H9 (cell line): ENCODE results near the gene LRRC63. TPM values are rescaled to one million over a fixed set of nuclear protein-coding genes. Genes with fewer than 3 reads are reported as not detected.

Experiments
- DNase-seq: peaks from one replicate; pipeline ENCODE4 v3.0.0-alpha.2; 2017
- H2AFZ ChIP-seq: one replicate; pipeline ENCODE4 v1.6.1; 2013; ENCODE audit warnings: mild to moderate bottlenecking, low read length, control low read depth, moderate library complexity
- H2AK5ac ChIP-seq: 2 replicates; pipeline ENCODE4 v1.6.1; 2013; ENCODE audit warnings: low read length, control low read depth, mixed read lengths; ENCODE audit not compliant: insufficient read length
- H2BK120ac ChIP-seq: one replicate; pipeline ENCODE4 v1.6.1; 2013; ENCODE audit warnings: low read depth, mild to moderate bottlenecking, low read length, control low read depth, inconsistent platforms; ENCODE audit not compliant: poor library complexity, severe bottlenecking
- H2BK12ac ChIP-seq: 2 replicates; pipeline ENCODE4 v1.6.1; 2013; ENCODE audit warnings: low read length, control low read depth, mixed read lengths, low read depth; ENCODE audit not compliant: insufficient read length
- H2BK15ac ChIP-seq: 2 replicates; pipeline ENCODE4 v1.6.1; 2013; ENCODE audit warnings: low read depth, low read length, control low read depth
- H2BK20ac ChIP-seq: one replicate; pipeline ENCODE4 v1.6.1; 2013; ENCODE audit warnings: low read depth, mild to moderate bottlenecking, low read length, control low read depth, inconsistent platforms; ENCODE audit not compliant: poor library complexity, severe bottlenecking
- H2BK5ac ChIP-seq: 2 replicates; pipeline ENCODE4 v1.6.1; 2013; ENCODE audit warnings: low read length, control low read depth, mixed read lengths; ENCODE audit not compliant: insufficient read length
- H3K14ac ChIP-seq: 2 replicates; pipeline ENCODE4 v1.6.1; 2013; ENCODE audit warnings: low read length, control low read depth; ENCODE audit not compliant: insufficient read depth
- H3K18ac ChIP-seq: 2 replicates; pipeline ENCODE4 v1.6.1; 2013; ENCODE audit warnings: low read depth, mild to moderate bottlenecking, mixed read lengths, low read length, control low read depth; ENCODE audit not compliant: insufficient read length
- H3K23ac ChIP-seq: 2 replicates; pipeline ENCODE4 v1.6.1; 2013; ENCODE audit warnings: low read length, control low read depth, mixed read lengths, low read depth; ENCODE audit not compliant: insufficient read length
- H3K23me2 ChIP-seq: 2 replicates; pipeline ENCODE4 v1.6.1; 2013; ENCODE audit warnings: low read depth, mild to moderate bottlenecking, mixed read lengths, low read length, control low read depth; ENCODE audit not compliant: insufficient read length, poor library complexity, severe bottlenecking
- H3K27ac ChIP-seq: 2 replicates; pipeline ENCODE4 v1.5.1; 2013; ENCODE audit warnings: low read length, control low read depth, mixed read lengths, low read depth; ENCODE audit not compliant: insufficient read length
- H3K27me3 ChIP-seq: 2 replicates; pipeline ENCODE4 v1.6.1; 2013; ENCODE audit warnings: low read length, control low read depth, inconsistent platforms; ENCODE audit not compliant: insufficient read depth
- H3K4ac ChIP-seq: 2 replicates; pipeline ENCODE4 v1.6.1; 2013; ENCODE audit warnings: low read depth, mild to moderate bottlenecking, control low read depth, inconsistent platforms, low read length, moderate library complexity
- H3K4me1 ChIP-seq: 2 replicates; pipeline ENCODE4 v1.6.1; 2013; ENCODE audit warnings: low read length, control low read depth, inconsistent platforms; ENCODE audit not compliant: insufficient read depth
- H3K4me2 ChIP-seq: 2 replicates; pipeline ENCODE4 v1.6.1; 2013; ENCODE audit warnings: low read length, control low read depth, mixed read lengths; ENCODE audit not compliant: insufficient read length, insufficient read depth
- H3K56ac ChIP-seq: 2 replicates; pipeline ENCODE4 v1.6.1; 2013; ENCODE audit warnings: low read depth, mild to moderate bottlenecking, mixed read lengths, low read length, control low read depth; ENCODE audit not compliant: insufficient read length
- H3K79me1 ChIP-seq: 2 replicates; pipeline ENCODE4 v1.6.1; 2013; ENCODE audit warnings: low read depth, mild to moderate bottlenecking, moderate library complexity, low read length, control low read depth, inconsistent platforms; ENCODE audit not compliant: insufficient read depth, poor library complexity, severe bottlenecking
- H3K79me2 ChIP-seq: 2 replicates; pipeline ENCODE4 v1.6.1; 2013; ENCODE audit warnings: low read length, control low read depth, inconsistent platforms; ENCODE audit not compliant: insufficient read depth
- H3K9ac ChIP-seq: 2 replicates; pipeline ENCODE4 v1.6.1; 2013; ENCODE audit warnings: low read length, control low read depth, mixed read lengths; ENCODE audit not compliant: insufficient read length; ENCODE audit errors: extremely low read depth
- H3K9me3 ChIP-seq: one replicate; pipeline ENCODE4 v1.6.1; 2013; ENCODE audit warnings: low read depth, low read length, inconsistent platforms; ENCODE audit not compliant: control insufficient read depth
- H3T11ph ChIP-seq: one replicate; pipeline ENCODE4 v1.6.1; 2013; ENCODE audit warnings: mild to moderate bottlenecking, low read length, control low read depth, inconsistent platforms
- H4K20me1 ChIP-seq: one replicate; pipeline ENCODE4 v1.6.1; 2013; ENCODE audit not compliant: control insufficient read depth, insufficient read length, insufficient read depth
- H4K5ac ChIP-seq: 2 replicates; pipeline ENCODE4 v1.6.1; 2013; ENCODE audit warnings: low read depth, mild to moderate bottlenecking, mixed read lengths, low read length, control low read depth; ENCODE audit not compliant: insufficient read length
- H4K8ac ChIP-seq: replicated peaks from 2 replicates; pipeline ENCODE4 v1.6.1; 2013; ENCODE audit warnings: low read length, control low read depth, mixed read lengths, low read depth; ENCODE audit not compliant: insufficient read length
- H4K91ac ChIP-seq: 2 replicates; pipeline ENCODE4 v1.6.1; 2013; ENCODE audit warnings: low read depth, mild to moderate bottlenecking, moderate library complexity, mixed read lengths, low read length, control low read depth; ENCODE audit not compliant: insufficient read length
- H3K27ac Mint-ChIP-seq, 3 experiments: 2 replicates in 2 of 3; 3 replicates in 1 of 3; pipeline ENCODE4 v1.8.0; 2020 to 2021; ENCODE audit warnings: mixed read lengths in 3 of 3, mild to moderate bottlenecking in 1 of 3, moderate library complexity in 1 of 3
- H3K27me3 Mint-ChIP-seq: 2 replicates; pipeline ENCODE4 v1.8.0; 2021; ENCODE audit warnings: low read depth, mild to moderate bottlenecking, moderate library complexity, mixed read lengths
- H3K36me3 Mint-ChIP-seq, 3 experiments: 2 replicates in 2 of 3; 3 replicates in 1 of 3; pipeline ENCODE4 v1.8.0; 2020 to 2021; ENCODE audit warnings: low read depth in 3 of 3, mixed read lengths in 3 of 3; ENCODE audit not compliant: insufficient read depth in 1 of 3
- H3K4me1 Mint-ChIP-seq, 2 experiments: 2 replicates each; pipeline ENCODE4 v1.8.0; 2020; ENCODE audit warnings: mixed read lengths in 2 of 2
- H3K4me3 Mint-ChIP-seq, 2 experiments: 2 replicates in 1 of 2; 3 replicates in 1 of 2; pipeline ENCODE4 v1.8.0; 2020 to 2021; ENCODE audit warnings: mild to moderate bottlenecking in 2 of 2, mixed read lengths in 2 of 2, moderate library complexity in 1 of 2
- H3K9me3 Mint-ChIP-seq, 2 experiments: 2 replicates in 1 of 2; 3 replicates in 1 of 2; pipeline ENCODE4 v1.8.0; 2020; ENCODE audit warnings: mild to moderate bottlenecking in 2 of 2, mixed read lengths in 2 of 2, moderate library complexity in 1 of 2
- CTCF ChIP-seq: fragments of 200-600 bp; sonication (generic); conservative IDR thresholded peaks from 3 replicates; pipeline ENCODE4 v1.8.0; 2021; ENCODE audit warnings: antibody characterized with exemption, mild to moderate bottlenecking
- WGBS: extraction: QIAGEN DNeasy Blood & Tissue Kit; methylation state at CpG from one replicate; pipeline ENCODE4 v1.1.7; 2013; ENCODE audit warnings: missing lambda C conversion rate, low lambda C conversion rate, mixed read lengths; ENCODE audit not compliant: insufficient read length; ENCODE audit errors: extremely low coverage; 5-methylcytosine and 5-hydroxymethylcytosine counted together
- total RNA-seq: library from RNA; stranded (reverse); gene quantifications from 2 replicates; pipeline ENCODE4 v1.2.1, GENCODE V29; 2021

LRRC63 gene
- total RNA-seq, 1 experiment from 2014 or later: not detected

GRCh38 chr13:46270416-46270815 is 58.7 kb downstream of the LRRC63 start:
- Histone ChIP-seq H3K4ac (no peak overlapping the region), H3K23me2 (no peaks in the 10 kb centered on the region), H2AK5ac (no peak overlapping the region)

More at GRCh38 chr13:46270416-46270815, 58.7 kb downstream of the LRRC63 start:
- DNase-seq: no peak
- Histone ChIP-seq H2BK15ac (no peak overlapping the region), H4K20me1 (no peaks in the 10 kb centered on the region), H3K9me3 (no peaks in the 10 kb centered on the region), H4K91ac (no peak overlapping the region), H3K4me1 (no peaks in the 10 kb centered on the region), H3K27me3 (no peaks in the 10 kb centered on the region), H3K27ac (no peak overlapping the region), H3K14ac (no peak overlapping the region), H3K79me1 (no peaks in the 10 kb centered on the region), H3K79me2 (no peaks in the 10 kb centered on the region), H4K8ac (no peak overlapping the region), H2BK5ac (no peak overlapping the region), H2BK12ac (no peak overlapping the region), H2AFZ (no peak overlapping the region), H2BK120ac (no peak overlapping the region), H3K4me2 (no peak overlapping the region), H3T11ph (no peak overlapping the region), H3K56ac (no peak overlapping the region), H3K23ac (no peak overlapping the region), H3K9ac (no peak overlapping the region), H2BK20ac (no peak overlapping the region), H3K18ac (no peak overlapping the region), H4K5ac (no peak overlapping the region)
- H3K36me3 Mint-ChIP-seq: no peaks in the 10 kb centered on the region
- no peak overlapping the region for H3K4me3 Mint-ChIP-seq
- H3K4me1 Mint-ChIP-seq: peaks cover 4 to 10% of the 10 kb centered on the region in 2 experiments; a peak in 3 of 4 replicates
- H3K9me3 Mint-ChIP-seq: no peaks in the 10 kb centered on the region
- no CpG with 5 or more reads among the region's 6 CpGs for WGBS
- no peak overlapping the region; a peak in 1 of 7 replicates for H3K27ac Mint-ChIP-seq
- TF ChIP-seq CTCF: no peak
- no peaks in the 10 kb centered on the region for H3K27me3 Mint-ChIP-seq
